Measurements from ENCODE around the gene STUB1. TPM values are rescaled to one million over a fixed set of nuclear protein-coding genes. Genes with fewer than 3 reads are reported as not detected.

Gene STUB1
- 73.9 and 81.6 TPM in 2 replicates for total RNA-seq

DNA sequence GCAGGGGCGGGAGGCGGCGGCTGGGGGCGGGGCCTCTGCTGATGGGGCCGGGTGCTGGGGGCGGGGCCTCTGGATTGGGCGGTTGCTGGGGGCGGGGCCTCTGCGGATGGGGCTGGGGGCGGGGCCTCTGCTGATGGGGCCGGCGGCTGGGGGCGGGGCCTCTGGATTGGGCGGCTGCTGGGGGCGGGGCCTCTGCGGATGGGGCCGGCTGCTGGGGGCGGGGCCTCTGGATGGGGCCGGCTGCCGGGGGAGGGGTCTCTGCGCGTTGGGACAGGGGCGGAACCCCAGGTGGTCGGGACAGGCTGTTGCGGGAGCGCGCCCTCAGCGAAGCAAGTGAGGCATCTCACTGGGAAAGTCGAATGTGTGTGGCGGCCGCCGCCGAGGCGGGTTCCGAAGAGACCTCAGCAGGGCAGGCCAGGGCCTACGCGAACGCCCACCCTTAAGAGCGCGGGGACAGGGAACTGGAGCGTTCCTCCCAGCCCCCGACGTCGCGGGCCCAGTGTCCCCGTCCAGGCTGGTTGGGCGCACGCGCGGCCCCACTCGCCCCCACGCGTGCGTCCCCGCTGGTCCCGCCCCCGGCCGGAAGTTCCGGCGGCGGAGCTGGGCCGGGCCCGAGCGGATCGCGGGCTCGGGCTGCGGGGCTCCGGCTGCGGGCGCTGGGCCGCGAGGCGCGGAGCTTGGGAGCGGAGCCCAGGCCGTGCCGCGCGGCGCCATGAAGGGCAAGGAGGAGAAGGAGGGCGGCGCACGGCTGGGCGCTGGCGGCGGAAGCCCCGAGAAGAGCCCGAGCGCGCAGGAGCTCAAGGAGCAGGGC, at the start of gene STUB1:
Gene STUB1, plus strand, starts transcription at position 597 of the 811 bp plus-strand sequence. Its CDS starts 116 bp downstream, at position 713.
- intact Hi-C loops (cut with micrococcal nuclease) = loop anchor here (1.0 to 5.0 kb wide), 6 partner anchors 12 to 153 kb away; partner anchors contain the start of genes CAPN15, CCDC78, HAGHL and METTL26

DNA sequence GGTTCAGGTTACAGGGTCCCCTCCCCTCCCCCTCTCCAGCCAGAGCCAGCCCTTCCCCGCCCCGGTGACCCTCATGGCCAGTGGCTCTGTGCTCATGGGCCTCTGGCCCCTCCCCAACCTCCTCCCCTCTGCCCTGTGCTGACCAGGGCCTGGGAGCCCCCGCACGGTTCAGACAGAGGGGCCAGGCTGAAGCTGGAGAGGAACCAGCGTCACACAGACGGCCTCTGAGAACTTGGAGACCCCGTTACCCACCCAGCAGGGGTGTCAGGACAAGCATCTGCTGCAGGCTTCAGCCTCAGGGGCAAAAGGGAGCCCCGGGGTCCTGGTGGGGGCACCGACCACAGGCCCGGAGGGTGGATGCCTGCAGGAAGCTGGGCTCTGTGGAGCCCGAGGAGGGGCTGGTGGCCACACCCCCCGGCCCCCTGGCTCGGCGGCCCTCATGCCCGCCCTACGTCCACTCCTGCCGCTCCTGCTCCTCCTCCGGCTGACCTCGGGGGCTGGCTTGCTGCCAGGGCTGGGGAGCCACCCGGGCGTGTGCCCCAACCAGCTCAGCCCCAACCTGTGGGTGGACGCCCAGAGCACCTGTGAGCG, 49.3 kb upstream of the STUB1 start, which contains the start of gene WFIKKN1:
Gene WFIKKN1, plus strand, starts transcription at position 171 of the 591 bp plus-strand sequence. Its CDS starts 269 bp downstream, at position 440.
- intact Hi-C loops (cut with micrococcal nuclease) = no loop called here

DNA sequence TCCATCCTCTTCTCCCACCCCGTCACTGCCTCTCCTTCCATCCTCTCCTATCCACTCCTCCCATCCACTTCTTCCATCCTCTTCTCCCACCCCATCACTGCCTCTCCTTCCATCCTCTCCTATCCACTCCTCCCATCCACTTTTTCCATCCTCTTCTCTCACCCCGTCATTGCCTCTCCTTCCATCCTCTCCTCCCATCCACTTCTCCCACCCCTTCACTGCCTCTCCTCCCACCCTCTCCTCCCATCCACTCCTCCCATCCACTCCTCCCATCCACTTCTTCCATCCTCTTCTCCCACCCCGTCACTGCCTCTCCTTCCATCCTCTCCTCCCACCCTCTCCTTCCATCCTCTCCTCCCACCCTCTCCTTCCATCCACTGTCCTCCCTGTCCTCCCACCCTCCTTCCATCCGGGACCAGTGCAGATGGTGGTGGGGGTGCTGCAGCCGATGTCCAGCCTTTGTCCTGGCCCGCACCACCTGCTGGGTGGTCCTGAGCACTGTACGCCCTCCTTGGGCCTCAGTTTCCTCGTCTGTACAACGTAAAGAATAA, 48.3 kb upstream of the STUB1 start:
- intact Hi-C loops (cut with micrococcal nuclease) = no loop called here

DNA sequence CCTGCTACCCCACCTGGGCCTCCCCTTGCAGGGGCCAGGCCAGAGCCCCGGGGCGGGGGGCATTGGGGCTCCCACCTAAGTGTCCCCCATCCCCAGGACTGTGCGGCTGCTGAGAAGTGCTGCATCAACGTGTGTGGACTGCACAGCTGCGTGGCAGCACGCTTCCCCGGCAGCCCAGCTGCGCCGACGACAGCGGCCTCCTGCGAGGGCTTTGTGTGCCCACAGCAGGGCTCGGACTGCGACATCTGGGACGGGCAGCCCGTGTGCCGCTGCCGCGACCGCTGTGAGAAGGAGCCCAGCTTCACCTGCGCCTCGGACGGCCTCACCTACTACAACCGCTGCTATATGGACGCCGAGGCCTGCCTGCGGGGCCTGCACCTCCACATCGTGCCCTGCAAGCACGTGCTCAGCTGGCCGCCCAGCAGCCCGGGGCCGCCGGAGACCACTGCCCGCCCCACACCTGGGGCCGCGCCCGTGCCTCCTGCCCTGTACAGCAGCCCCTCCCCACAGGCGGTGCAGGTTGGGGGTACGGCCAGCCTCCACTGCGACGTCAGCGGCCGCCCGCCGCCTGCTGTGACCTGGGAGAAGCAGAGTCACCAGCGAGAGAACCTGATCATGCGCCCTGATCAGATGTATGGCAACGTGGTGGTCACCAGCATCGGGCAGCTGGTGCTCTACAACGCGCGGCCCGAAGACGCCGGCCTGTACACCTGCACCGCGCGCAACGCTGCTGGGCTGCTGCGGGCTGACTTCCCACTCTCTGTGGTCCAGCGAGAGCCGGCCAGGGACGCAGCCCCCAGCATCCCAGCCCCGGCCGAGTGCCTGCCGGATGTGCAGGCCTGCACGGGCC, 47.5 kb upstream of the STUB1 start:
- intact Hi-C loops (cut with micrococcal nuclease) = no loop called here

DNA sequence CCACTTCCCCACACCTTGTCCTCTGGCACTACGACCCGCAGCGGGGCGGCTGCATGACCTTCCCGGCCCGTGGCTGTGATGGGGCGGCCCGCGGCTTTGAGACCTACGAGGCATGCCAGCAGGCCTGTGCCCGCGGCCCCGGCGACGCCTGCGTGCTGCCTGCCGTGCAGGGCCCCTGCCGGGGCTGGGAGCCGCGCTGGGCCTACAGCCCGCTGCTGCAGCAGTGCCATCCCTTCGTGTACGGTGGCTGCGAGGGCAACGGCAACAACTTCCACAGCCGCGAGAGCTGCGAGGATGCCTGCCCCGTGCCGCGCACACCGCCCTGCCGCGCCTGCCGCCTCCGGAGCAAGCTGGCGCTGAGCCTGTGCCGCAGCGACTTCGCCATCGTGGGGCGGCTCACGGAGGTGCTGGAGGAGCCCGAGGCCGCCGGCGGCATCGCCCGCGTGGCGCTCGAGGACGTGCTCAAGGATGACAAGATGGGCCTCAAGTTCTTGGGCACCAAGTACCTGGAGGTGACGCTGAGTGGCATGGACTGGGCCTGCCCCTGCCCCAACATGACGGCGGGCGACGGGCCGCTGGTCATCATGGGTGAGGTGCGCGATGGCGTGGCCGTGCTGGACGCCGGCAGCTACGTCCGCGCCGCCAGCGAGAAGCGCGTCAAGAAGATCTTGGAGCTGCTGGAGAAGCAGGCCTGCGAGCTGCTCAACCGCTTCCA, 46.7 kb upstream of the STUB1 start:
- intact Hi-C loops (cut with micrococcal nuclease) = no loop called here

DNA sequence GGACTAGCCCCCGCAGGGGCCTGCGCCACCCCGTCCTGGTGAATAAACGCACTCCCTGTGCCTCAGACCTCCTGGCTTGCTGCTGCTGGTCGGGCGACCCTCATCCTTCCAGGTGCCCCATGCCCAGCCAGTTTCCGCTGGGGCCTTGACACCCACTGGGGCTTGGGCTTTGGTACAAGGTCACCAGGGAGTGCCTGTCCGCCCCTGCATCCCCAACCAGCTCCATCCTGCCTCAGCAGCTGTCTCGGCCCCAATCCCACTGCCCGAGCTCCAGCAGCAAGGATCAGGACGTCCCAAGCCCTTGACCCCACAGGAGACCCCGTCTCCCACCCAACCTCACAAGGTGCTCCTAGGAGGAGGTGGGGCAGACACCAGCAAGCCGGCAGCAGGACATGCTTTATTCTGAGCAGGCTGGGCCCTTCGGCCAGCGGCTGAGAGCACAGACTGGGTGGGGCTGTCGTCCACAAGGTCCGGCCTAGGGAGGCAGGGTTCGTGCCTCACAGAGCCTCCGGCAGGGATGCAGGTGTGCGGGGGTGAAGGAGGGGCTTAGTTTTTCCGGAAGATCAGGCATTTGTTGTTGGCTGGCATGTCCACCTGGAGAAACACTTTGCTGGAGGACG, 46.0 kb upstream of the STUB1 start:
- intact Hi-C loops (cut with micrococcal nuclease) = no loop called here

DNA sequence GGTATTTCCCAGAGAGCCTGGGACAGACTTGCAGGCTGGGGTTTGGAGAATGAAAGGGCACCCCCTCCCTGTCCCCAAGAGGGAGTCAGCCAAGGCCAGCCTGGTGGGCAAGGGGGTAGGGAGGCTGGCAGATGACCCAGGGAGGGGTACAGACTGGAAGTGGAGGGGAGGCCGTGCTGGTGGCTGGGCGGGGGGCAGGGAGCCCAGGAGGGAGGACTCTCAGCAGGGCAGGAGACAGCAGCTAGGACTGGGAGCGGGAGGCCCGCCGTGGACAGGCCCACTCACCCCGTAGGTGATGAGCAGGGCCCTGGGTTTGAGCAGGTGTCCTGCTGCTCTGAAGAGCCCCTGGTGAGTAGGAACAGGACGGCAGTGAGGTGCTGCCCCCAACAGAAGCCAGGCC, 45.2 kb upstream of the STUB1 start:
- intact Hi-C loops (cut with micrococcal nuclease) = no loop called here

DNA sequence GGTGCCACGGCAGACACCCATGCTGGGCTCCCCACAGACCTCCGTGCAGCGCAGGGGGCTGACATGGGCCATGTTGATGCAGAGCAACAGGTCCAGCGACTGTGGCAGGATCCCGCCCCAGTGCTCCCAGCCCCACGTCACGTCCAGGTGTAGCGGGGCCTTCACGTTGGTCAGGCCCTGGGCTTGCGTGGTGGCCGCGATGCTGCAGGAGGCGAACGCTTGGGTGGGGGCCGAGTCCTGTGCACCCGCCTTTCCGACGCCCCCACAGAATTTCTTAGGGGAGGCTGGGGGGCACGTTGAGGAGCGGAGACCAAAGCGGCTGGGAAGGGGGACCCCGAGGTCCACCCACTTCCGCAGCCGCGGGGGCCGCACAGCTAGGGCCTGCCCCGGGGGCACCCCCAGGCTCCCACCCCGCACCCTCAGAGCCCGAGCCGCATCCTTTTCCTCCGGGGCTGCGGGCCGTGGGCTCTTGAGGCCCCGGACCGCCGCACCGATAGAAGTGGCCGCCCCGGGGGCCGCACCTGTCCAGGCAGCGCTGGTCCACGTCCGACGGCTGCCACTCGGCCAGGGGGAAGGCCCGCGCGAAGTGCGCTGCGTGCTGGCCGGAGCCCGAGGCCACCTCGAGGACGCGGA, 44.5 kb upstream of the STUB1 start:
- intact Hi-C loops (cut with micrococcal nuclease) = loop anchor here (1.0 kb wide), 5 partner anchors 14 to 265 kb away; partner anchors contain the start of genes CAPN15, MRPL28 and WDR90

DNA sequence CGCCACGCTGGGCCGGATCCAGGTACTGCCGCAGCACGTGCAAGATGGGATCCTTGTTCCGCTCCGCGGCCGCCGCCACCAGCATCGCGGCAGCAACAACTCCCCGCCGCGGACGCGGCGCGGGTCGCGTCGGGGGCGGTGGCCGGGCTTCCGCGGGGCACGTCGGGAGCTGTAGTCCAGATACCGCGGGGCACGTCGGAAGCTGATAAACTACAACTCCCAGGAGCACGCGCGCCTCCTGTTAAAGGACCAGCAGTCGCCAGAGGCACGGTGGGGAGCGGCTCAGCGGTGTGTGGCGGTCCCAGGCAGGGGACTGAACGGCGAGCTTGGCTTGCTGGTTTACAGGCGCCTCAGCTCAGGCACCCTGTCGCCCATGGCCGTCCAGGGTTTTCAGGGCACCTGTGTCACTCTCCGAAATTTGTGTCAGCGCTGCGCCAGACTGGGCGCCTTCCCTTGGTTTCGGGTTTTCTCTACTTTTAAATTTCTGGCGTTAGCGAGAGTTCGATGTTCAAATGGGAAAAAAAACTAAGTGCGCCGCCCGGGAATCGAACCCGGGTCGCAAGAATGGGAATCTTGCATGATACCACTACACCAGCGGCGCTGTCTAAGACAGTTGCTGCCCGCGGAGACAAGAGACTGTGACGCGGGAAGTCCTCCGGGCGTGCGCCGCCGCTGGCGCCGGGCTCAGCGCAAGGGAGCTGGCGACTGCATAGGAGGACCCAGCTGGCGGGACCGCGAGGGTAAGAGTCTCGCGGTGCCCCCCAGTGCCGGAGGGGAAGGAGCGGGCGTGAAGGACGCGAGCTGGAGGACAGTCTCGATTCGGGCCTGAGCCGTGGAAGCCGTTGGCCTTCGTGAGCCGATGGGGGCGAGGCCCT, 43.8 kb upstream of the STUB1 start, which contains the start of gene METTL26:
Gene METTL26, minus strand, starts transcription at position 100 of the 875 bp plus-strand sequence. Its CDS starts 15 bp downstream, at position 85.
- intact Hi-C loops (cut with micrococcal nuclease) = loop anchor here (1.0 kb wide), 7 partner anchors 13 to 266 kb away; partner anchors contain the start of genes CAPN15, MRPL28, RHOT2 and WDR90

DNA sequence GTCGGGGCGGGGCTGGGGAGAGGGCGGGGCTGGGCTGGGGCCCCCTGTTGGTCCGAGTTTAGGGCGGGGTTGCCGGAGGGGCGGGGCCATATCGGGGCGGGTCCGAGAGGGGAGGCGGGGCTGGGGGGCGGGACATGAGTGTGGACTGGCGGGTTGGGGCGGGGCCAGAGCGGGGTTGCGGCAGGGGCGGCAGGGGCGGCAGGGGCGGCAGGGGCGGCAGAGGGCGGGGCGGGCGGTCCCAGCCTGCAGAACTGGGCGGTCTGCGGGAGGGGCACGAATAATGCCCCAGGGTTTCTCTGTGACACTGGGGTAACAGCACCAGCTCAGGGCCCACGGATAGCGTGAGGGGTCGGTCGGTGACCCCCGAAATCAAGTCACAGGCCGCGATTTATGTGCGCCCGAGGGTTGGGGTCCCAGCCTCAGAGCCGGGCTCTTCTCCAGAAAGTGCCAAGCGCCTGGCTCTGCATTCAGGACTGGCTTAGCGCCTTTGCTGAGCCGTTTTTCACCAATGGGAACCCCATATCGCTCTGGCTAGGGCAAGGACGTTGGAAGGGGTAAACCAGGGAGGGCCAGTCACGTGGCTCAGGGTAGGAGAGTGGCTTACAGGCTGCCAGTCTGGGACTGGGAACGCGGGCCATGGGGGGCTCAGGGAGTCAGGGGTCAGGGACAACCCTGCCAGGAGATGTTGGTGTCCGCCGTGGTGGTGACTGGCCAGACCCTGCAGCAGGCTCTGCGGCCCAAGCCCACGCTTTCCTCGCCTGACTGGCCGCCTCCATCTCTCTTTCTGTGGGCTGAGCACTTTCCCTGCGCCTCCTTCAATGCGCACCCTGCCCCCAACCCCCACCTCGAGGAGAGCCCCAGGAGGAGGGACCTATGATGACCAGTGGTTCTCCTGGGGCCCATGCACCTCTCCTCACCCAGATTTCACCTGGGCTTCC, 42.9 kb upstream of the STUB1 start:
- intact Hi-C loops (cut with micrococcal nuclease) = loop anchor here (1.0 kb wide), 2 partner anchors 23 to 31 kb away; partner anchors contain the start of gene RHOT2

DNA sequence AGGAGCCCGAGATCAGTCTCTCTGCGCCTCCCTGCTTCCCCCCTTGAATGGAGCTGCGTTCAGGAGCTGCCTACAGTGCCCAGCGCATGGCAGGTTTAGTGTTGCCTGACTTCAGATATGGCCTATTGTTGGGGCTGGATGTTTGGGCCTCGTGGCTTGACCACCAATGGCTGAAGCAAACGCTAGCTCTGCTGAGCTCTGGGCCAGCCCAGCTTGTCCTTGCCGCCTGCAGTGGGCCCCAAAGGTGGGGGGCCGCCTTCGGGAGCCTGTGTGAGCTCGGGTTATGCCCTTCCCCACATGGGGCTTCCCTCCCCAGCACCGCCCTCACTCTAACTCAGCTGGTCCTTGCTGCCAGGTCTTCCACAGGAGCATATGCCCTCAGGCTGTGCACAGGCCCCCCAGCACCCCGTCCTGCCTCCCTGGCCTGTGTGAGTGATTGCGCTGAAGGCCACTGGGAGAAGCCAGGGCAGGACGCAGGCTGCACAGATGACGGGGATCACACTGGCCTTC, 42.1 kb upstream of the STUB1 start:
- intact Hi-C loops (cut with micrococcal nuclease) = no loop called here

DNA sequence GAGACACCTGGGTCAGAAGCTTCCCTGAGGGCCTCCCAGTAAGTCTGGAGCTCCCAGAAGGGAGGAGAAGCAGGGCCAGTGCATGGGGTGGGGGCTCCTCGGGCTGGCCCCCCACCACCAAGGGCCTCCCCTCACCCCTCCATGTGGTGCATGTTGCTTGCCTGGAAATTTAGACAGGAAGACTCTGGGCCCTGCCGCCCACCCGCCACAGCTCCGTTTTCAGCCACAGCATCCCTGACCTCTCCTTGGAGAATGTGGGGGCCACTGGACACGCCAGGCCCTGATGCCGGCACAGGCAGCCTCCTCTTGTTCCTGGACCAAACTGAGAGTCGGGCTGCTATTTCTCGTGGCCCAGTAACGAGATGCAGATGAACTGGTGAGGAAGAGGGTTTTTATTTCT, 41.4 kb upstream of the STUB1 start:
- intact Hi-C loops (cut with micrococcal nuclease) = no loop called here

DNA sequence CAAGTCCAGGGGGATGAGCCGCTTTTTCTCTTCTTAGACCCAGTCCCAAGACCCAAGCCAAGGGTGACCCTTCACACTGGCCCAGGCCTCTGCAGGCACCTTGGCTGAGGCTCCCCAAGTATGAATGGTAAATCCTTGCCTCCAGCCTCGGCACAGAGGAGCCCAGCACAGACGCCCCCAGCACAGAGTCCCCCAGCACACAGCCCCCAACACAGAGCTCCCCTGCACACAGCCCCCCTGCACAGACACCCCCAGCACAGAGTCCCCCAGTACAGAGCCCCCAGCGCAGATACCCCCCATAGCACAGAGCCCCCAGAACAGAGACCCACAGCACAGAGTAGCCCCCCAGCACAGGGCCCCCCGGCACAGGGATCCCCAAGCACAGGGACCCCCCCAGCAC, 39.6 kb upstream of the STUB1 start:
- intact Hi-C loops (cut with micrococcal nuclease) = loop anchor here (1.0 to 5.0 kb wide), 2 partner anchors 9 to 1302 kb away; partner anchors contain the start of genes MSRB1 and WDR90

DNA sequence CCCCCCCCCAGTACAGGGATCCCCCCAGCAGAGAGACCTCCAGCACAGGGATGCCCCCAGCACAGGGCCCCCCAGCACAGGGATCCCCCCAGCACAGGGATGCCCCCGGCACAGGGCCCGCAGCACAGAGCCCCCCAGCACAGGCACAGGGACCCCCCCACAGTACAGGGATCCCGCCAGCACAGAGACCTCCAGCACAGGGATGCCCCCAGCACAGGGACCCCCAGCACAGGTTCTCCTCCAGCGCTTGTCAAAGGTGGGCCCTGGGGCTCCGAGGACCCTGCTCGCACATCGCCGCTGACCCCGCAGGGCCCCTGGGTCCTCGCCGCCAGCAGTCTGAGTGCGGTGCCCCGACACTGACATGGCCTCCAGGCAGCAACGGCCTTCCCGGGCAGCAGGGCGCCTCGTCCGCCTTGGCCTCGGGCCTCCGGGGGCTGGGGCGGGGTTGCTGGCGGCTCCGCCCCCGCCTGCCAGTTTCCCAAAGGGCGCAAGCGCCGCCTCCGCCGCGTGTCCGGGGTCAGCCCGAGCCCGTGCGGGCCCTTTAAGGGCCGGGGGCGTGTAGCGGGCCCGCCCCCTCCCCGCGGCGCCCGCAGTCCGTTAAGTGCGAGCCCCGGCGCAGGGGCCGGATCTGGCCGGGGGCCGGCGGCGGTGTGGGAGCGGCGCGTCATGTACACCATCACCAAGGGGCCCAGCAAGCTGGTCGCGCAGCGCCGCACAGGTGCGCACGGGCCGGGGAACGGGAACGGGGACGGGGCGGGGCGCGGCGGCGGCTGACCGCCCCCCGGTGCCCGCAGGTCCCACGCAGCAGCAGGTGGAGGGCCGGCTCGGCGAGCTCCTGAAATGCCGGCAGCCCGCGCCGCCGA, 38.7 kb upstream of the STUB1 start, which contains the start of gene MCRIP2:
Gene MCRIP2, plus strand, starts transcription at position 503 of the 863 bp plus-strand sequence. Its CDS starts 164 bp downstream, at position 667.
- intact Hi-C loops (cut with micrococcal nuclease) = loop anchor here (1.0 to 5.0 kb wide), 2 partner anchors 8 to 1301 kb away; partner anchors contain the start of genes MSRB1 and WDR90

DNA sequence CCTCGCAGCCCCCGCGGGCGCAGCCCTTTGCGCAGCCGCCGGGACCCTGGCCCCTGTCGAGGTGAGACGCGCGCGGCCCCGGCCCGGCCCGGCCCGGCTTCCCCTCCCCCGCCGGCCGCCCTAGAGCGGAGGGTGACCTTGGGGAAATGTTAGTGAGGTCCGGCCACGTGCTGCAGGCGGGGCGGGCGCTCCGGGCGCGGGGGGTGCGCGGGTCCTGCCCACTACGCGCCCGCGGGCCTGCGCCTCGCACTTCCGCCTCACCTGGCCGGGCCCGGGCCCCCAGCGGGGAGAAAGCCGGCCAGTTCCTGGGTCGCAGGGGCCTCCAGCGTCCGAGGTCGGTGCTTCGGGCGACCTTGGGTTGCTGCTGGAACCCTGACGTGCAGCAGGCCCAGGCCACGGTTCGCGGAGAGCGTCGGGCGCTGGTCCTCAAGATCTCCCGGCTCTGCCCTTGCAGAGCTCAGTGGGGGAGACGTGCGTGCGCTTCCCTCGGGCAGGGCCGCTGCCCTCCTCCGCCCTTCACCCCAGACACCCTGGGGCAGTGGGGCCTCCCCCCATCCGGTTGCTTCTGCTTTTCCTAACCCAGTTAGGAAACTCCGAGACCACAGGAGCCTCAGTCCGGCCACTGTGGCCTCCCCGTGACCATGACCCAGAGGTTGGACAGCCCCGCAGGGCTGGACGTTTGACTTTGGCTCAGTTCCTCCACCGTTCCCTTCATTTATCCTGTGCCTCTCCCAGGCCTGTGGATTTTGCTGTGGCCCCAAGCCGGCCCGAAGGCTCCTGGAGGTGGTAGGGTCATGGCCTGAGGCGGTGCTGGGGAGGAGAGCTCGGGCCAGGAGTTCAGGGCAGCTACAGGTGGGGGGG, 37.8 kb upstream of the STUB1 start:
- intact Hi-C loops (cut with micrococcal nuclease) = loop anchor here (5.0 kb wide), 1 partner anchor 1300 kb away; the partner anchor contains the start of gene MSRB1
